ENCODE data around the gene TH.

Gene TH

GRCh38 chr11:2158296-2158737 lies 13.3 kb downstream of the TH start:
- no peak for DNase-seq

- no peak for DNase-seq
Observed at GRCh38 chr11:2157294-2158040, 14.1 kb downstream of the TH start.

- DNase-seq, result peak; percentile 33
Observed at GRCh38 chr11:2156416-2157182, 15.0 kb downstream of the TH start.

- DNase-seq, result no peak
Observed at GRCh38 chr11:2155511-2155910, 16.1 kb downstream of the TH start.

GRCh38 chr11:2154889-2155288 lies 16.7 kb downstream of the TH start:
- DNase-seq, result no peak

GRCh38 chr11:2154195-2154585 lies 17.4 kb downstream of the TH start:
- no peak for DNase-seq

- peak; percentile 13 for DNase-seq
Observed at GRCh38 chr11:2153581-2154194, 17.9 kb downstream of the TH start.

- peak; percentile 76 for DNase-seq
Observed at GRCh38 chr11:2151500-2152257, 19.9 kb downstream of the TH start.

GRCh38 chr11:2149864-2150847 lies 21.5 kb downstream of the TH start:
- DNase-seq, result no peak

- no peak for DNase-seq
Observed at GRCh38 chr11:2149460-2149859, 22.2 kb downstream of the TH start.

GRCh38 chr11:2148595-2148994 lies 23.0 kb downstream of the TH start:
- DNase-seq, result no peak

GRCh38 chr11:2147391-2147790 lies 24.2 kb downstream of the TH start:
- no peak for DNase-seq

GRCh38 chr11:2146051-2146450 lies 25.6 kb downstream of the TH start:
- DNase-seq, result no peak

GRCh38 chr11:2144544-2145248 lies 26.9 kb downstream of the TH start:
- no peak for DNase-seq

GRCh38 chr11:2143799-2144543 lies 27.6 kb downstream of the TH start:
- DNase-seq, result no peak

GRCh38 chr11:2143477-2143798 lies 28.2 kb downstream of the TH start:
- DNase-seq, result no peak

- no peak for DNase-seq
Observed at GRCh38 chr11:2142762-2143202, 28.8 kb downstream of the TH start.

- no peak for DNase-seq
Observed at GRCh38 chr11:2142300-2142759, 29.3 kb downstream of the TH start.

- no peak for DNase-seq
Observed at GRCh38 chr11:2140411-2141400, 30.9 kb downstream of the TH start.

All from CD4-positive, alpha-beta T cell treated with Interferon gamma for 1 hour (primary cell).